Endothelial cell of umbilical vein (primary cell): ENCODE measurements around the gene ZBTB20. TPM values are rescaled to one million over a fixed set of nuclear protein-coding genes. Genes with fewer than 3 reads are reported as not detected.

ENCODE experiments used
- BruUV-seq: library from RNA; stranded (reverse); fragments of 400-500 nt; replicated peaks from 2 replicates; lab custom pipeline; 2021; lab: Mats Ljungman, UMichigan
- CTCF ChIA-PET: fragments of 300-600, 350-600 bp; sonication (Branson Sonifier 250); formaldehyde crosslinking; loops from one replicate; lab custom pipeline; 2021; ENCODE audit warnings: antibody characterized with exemption, inconsistent platforms; lab: Charles Lee
- POLR2A ChIA-PET: fragments of 300-600, 350-600 bp; sonication (Branson Sonifier 250); formaldehyde crosslinking; loops from one replicate; lab custom pipeline; 2021; ENCODE audit warnings: antibody characterized with exemption, inconsistent platforms; lab: Charles Lee
- DNase-seq: peaks from one replicate; pipeline ENCODE4 v3.0.0-alpha.2; 2011; ENCODE audit warnings: low read depth, low spot score
- FAIRE-seq: peaks from 2 replicates; lab custom pipeline; 2011; peaks lifted over from hg19 to GRCh38; lab: Jason Lieb, UNC
- H2AFZ ChIP-seq: 2 replicates; pipeline ENCODE4 v1.6.0; 2012; ENCODE audit warnings: low read depth, low read length, control low read depth, inconsistent platforms
- H3K27ac ChIP-seq: 2 replicates; pipeline ENCODE4 v1.5.1; 2011; ENCODE audit warnings: low read depth, mild to moderate bottlenecking, control low read depth, low read length, moderate library complexity; ENCODE audit not compliant: insufficient read depth
- H3K27me3 ChIP-seq, 2 experiments: 2 replicates each; pipeline versions ENCODE4 v1.6.0 to v1.6.1; 2011; ENCODE audit warnings: low read length in 2 of 2, mixed read lengths in 1 of 2; ENCODE audit not compliant: control insufficient read depth in 2 of 2, insufficient read depth in 2 of 2
- H3K36me3 ChIP-seq, 2 experiments: 2 replicates in 1 of 2; 3 replicates in 1 of 2; pipeline ENCODE4 v1.5.1; 2011; ENCODE audit warnings: low read length in 2 of 2, mild to moderate bottlenecking in 1 of 2, moderate library complexity in 1 of 2; ENCODE audit not compliant: control insufficient read depth in 2 of 2, insufficient read depth in 2 of 2; ENCODE audit errors: extremely low read depth in 1 of 2
- H3K4me1 ChIP-seq: 3 replicates; pipeline ENCODE4 v1.5.1; 2011; ENCODE audit warnings: mild to moderate bottlenecking, low read length; ENCODE audit not compliant: control insufficient read depth, insufficient read depth; ENCODE audit errors: extremely low read depth
- H3K4me2 ChIP-seq: 2 replicates; pipeline ENCODE4 v1.6.1; 2011; ENCODE audit warnings: low read length, control low read depth, mixed read lengths; ENCODE audit not compliant: insufficient read depth
- H3K4me3 ChIP-seq, 3 experiments: fragments of 200-600 bp in 1 of 3; sonication (generic), shearing (Covaris generic) in 1 of 3; replicated peaks in 1 of 3; 2 replicates each; pipeline ENCODE4 v1.5.1; 2011 to 2016; ENCODE audit warnings: control low read depth in 3 of 3, low read length in 3 of 3, mild to moderate bottlenecking in 2 of 3, inconsistent platforms in 1 of 3, low read depth in 1 of 3, moderate library complexity in 1 of 3; ENCODE audit not compliant: insufficient read depth in 1 of 3
- H3K79me2 ChIP-seq: 2 replicates; pipeline ENCODE4 v1.6.0; 2012; ENCODE audit warnings: low read length, inconsistent platforms; ENCODE audit not compliant: control insufficient read depth, insufficient read depth
- H3K9ac ChIP-seq: replicated peaks from 2 replicates; pipeline ENCODE3; 2011; ENCODE audit warnings: low read length, control low read depth; ENCODE audit not compliant: insufficient read depth; ENCODE audit errors: extremely low read depth
- H3K9me1 ChIP-seq: replicated peaks from 3 replicates; pipeline ENCODE4 v1.6.0; 2011; ENCODE audit warnings: mild to moderate bottlenecking, low read length; ENCODE audit not compliant: control insufficient read depth, insufficient read depth; ENCODE audit errors: extremely low read depth
- H3K9me3 ChIP-seq: replicated peaks from 2 replicates; pipeline ENCODE4 v1.5.1; 2012; ENCODE audit warnings: low read length, inconsistent platforms; ENCODE audit not compliant: control insufficient read depth, insufficient read depth
- H4K20me1 ChIP-seq: replicated peaks from 2 replicates; pipeline ENCODE3; 2011; ENCODE audit warnings: mild to moderate bottlenecking, low read length; ENCODE audit not compliant: control insufficient read depth, insufficient read depth; ENCODE audit errors: extremely low read depth
- EZH2 ChIP-seq: IDR thresholded peaks from 2 replicates; pipeline ENCODE4 v1.6.1; 2012; ENCODE audit warnings: borderline replicate concordance, low read depth, mild to moderate bottlenecking, moderate library complexity, low read length, inconsistent platforms; ENCODE audit not compliant: severe bottlenecking
- FOS ChIP-seq: IDR thresholded peaks from 2 replicates; pipeline ENCODE4 v1.6.1; 2011; ENCODE audit warnings: mild to moderate bottlenecking, low read length, moderate library complexity, borderline replicate concordance; ENCODE audit not compliant: insufficient read depth
- GATA2 ChIP-seq: IDR thresholded peaks from 2 replicates; pipeline ENCODE4 v1.7.0; 2011; ENCODE audit warnings: low read depth, mild to moderate bottlenecking, moderate library complexity, mixed read lengths, low read length; ENCODE audit not compliant: insufficient read length, insufficient read depth
- JUN ChIP-seq: IDR thresholded peaks from 2 replicates; pipeline ENCODE4 v1.6.1; 2011; ENCODE audit warnings: borderline replicate concordance, low read depth; ENCODE audit not compliant: insufficient read length, insufficient read depth
- MYC ChIP-seq: IDR thresholded peaks from one replicate; pipeline ENCODE4 v1.6.1; 2011; ENCODE audit warnings: mild to moderate bottlenecking, low read depth, low read length
- POLR2A ChIP-seq: IDR thresholded peaks from 2 replicates; pipeline ENCODE4 v1.6.1; 2012; ENCODE audit warnings: low read depth, mild to moderate bottlenecking, control low read depth, low read length
- POLR2AphosphoS5 ChIP-seq: IDR thresholded peaks from 2 replicates; pipeline ENCODE4 v1.6.1; 2012; ENCODE audit warnings: low read depth, mild to moderate bottlenecking, control low read depth, low read length, moderate library complexity; ENCODE audit not compliant: insufficient read depth
- dilution Hi-C: fragments of 300-500 bp; cut with MboI; formaldehyde crosslinking; loops from one replicate; pipeline ENCODE4 v1.15.0; 2019; ENCODE audit warnings: low sequenced_read_pairs; ENCODE audit not compliant: extremely low pct_ligation_motif_present
- intact Hi-C: fragments of 100-400 bp; cut with micrococcal nuclease; formaldehyde crosslinking; loops from one replicate; pipeline ENCODE4 v1.10.0; 2022
- polyA plus RNA-seq, 4 experiments: library from polyadenylated mRNA; depleted of rRNA in 3 of 4; stranded (reverse) in 3 of 4; unstranded in 1 of 4; fragments of >200 nt; gene quantifications; 2 replicates each; pipeline versions ENCODE4 v1.2.1 to v1.2.3, GENCODE V29; 2011 to 2012; ENCODE audit warnings: missing spikeins in 1 of 4
- total RNA-seq: library from RNA; stranded (reverse); gene quantifications from 2 replicates; pipeline ENCODE4 v1.2.3, GENCODE V29; 2021
- TF ChIP-seq, protein P1 (sequence below), 2 donors: IDR thresholded peaks; 1 replicate in 1 of 2; 2 replicates in 1 of 2; pipeline ENCODE4 v1.5.1; 2011; ENCODE audit warnings: low read length in 2 of 2, mild to moderate bottlenecking in 2 of 2, moderate library complexity in 2 of 2, control low read depth in 1 of 2, inconsistent platforms in 1 of 2, low read depth in 1 of 2; ENCODE audit not compliant: insufficient read depth in 1 of 2; ENCODE audit errors: extremely low read depth in 1 of 2
- TF ChIP-seq, protein P2 (sequence below): IDR thresholded peaks from 2 replicates; pipeline ENCODE4 v1.6.1; 2011; ENCODE audit not compliant: insufficient read depth, insufficient read length

Gene ZBTB20
- total and polyA plus RNA-seq, 2 donors (not counting 3 experiments of a cell fraction or from before 2014, with no cell fraction given): 2.1 to 20.5 TPM

DNA sequence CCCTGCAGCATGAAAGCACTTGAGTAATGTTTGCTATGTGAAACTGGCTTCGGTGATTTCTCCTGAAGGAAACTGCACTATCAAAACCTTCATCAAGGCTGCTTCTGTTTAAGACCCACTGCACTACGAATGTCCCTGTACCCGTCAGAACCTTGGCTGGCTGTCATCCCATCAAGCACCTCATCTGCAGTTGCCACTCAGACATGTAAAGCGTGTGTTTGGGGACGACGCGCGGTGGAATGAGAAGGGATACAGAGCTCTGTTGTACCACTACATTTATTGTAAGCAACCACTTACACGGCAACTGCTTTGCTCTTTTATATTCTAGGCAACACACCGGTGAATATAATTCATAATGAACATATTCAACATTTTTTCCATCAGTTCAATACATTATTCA is 705.7 kb downstream of the ZBTB20 start:
- POLR2A ChIA-PET: no interaction called here
- H2AFZ ChIP-seq: no peak overlapping the region
- H3K27ac ChIP-seq: no peak overlapping the region
- no peak for TF ChIP-seq MYC
- no peak for TF ChIP-seq FOS
- TF ChIP-seq POLR2AphosphoS5: no peak
- TF ChIP-seq JUN: no peak
- TF ChIP-seq, protein P1, sequence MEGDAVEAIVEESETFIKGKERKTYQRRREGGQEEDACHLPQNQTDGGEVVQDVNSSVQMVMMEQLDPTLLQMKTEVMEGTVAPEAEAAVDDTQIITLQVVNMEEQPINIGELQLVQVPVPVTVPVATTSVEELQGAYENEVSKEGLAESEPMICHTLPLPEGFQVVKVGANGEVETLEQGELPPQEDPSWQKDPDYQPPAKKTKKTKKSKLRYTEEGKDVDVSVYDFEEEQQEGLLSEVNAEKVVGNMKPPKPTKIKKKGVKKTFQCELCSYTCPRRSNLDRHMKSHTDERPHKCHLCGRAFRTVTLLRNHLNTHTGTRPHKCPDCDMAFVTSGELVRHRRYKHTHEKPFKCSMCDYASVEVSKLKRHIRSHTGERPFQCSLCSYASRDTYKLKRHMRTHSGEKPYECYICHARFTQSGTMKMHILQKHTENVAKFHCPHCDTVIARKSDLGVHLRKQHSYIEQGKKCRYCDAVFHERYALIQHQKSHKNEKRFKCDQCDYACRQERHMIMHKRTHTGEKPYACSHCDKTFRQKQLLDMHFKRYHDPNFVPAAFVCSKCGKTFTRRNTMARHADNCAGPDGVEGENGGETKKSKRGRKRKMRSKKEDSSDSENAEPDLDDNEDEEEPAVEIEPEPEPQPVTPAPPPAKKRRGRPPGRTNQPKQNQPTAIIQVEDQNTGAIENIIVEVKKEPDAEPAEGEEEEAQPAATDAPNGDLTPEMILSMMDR (IDR thresholded peaks at IDR 0.05; ENCODE audit: extremely low read depth in 1 of 2, insufficient read depth in 1 of 2, low read depth in 1 of 2, low read length in 2 of 2): no peak
- TF ChIP-seq POLR2A: no peak
- no peak for TF ChIP-seq GATA2
- TF ChIP-seq, protein P2, sequence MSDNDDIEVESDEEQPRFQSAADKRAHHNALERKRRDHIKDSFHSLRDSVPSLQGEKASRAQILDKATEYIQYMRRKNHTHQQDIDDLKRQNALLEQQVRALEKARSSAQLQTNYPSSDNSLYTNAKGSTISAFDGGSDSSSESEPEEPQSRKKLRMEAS: no peak
- no peak for TF ChIP-seq EZH2
- CTCF ChIA-PET: interaction anchor here (1.2 to 6.4 kb wide), 4 partner anchors 9 to 23 kb away, joined by 3 to 31 read pairs (median 8); no protein-coding TSS in a partner anchor
- no peak for FAIRE-seq
- H3K9me3 ChIP-seq: no peaks in the 10 kb centered on the region
- no peaks in the 10 kb centered on the region for H3K79me2 ChIP-seq
- BruUV-seq: no TSS peak
- no peak for DNase-seq
- peaks cover 14% of the 10 kb centered on the region for H3K4me1 ChIP-seq
- H3K36me3 ChIP-seq: no peaks in the 10 kb centered on the region
- no peaks in the 10 kb centered on the region for H3K27me3 ChIP-seq
- no peak overlapping the region for H3K4me2 ChIP-seq
- no peak overlapping the region for H3K4me3 ChIP-seq
- peaks cover 2% of the 10 kb centered on the region for H4K20me1 ChIP-seq
- no peak overlapping the region for H3K9ac ChIP-seq
- intact Hi-C loops: no loop called here
- dilution Hi-C loops: no loop called here
- no peaks in the 10 kb centered on the region for H3K9me1 ChIP-seq
